WTC11 (cell line): ENCODE data around the gene DAO. TPM values are rescaled to one million over a fixed set of nuclear protein-coding genes. Genes with fewer than 3 reads are reported as not detected.

Experiments
- EMX1 ChIP-seq: fragments of 250-450 bp; sonication (Bioruptor Pico); IDR thresholded peaks from 2 replicates; pipeline ENCODE4 v1.8.0; 2021; ENCODE audit warnings: mild to moderate bottlenecking
- FOXK1 ChIP-seq: sonication (generic); formaldehyde crosslinking; IDR thresholded peaks from 2 replicates; pipeline ENCODE4 v1.8.0; 2022; ENCODE audit warnings: mild to moderate bottlenecking, moderate library complexity, missing genetic modification reagents
- IRF2 ChIP-seq: sonication (generic); formaldehyde crosslinking; IDR thresholded peaks from 2 replicates; pipeline ENCODE4 v1.8.0; 2022; ENCODE audit warnings: low read depth, missing genetic modification reagents, borderline replicate concordance
- NFE2L1 ChIP-seq: sonication (generic); formaldehyde crosslinking; IDR thresholded peaks from 2 replicates; pipeline ENCODE4 v1.8.1; 2023; ENCODE audit warnings: missing genetic modification reagents
- NR2C2 ChIP-seq: sonication (generic); formaldehyde crosslinking; IDR thresholded peaks from 2 replicates; pipeline ENCODE4 v1.8.0; 2022; ENCODE audit warnings: mild to moderate bottlenecking, missing genetic modification reagents
- SMAD3 ChIP-seq: sonication (generic); formaldehyde crosslinking; IDR thresholded peaks from 2 replicates; pipeline ENCODE4 v1.8.0; 2022; ENCODE audit warnings: missing genetic modification reagents, mild to moderate bottlenecking, borderline replicate concordance
- SP1 ChIP-seq: sonication (generic); formaldehyde crosslinking; conservative IDR thresholded peaks from 2 replicates; pipeline ENCODE4 v1.8.1; 2022; ENCODE audit warnings: missing genetic modification reagents
- TEAD4 ChIP-seq: sonication (generic); formaldehyde crosslinking; IDR thresholded peaks from 2 replicates; pipeline ENCODE4 v1.8.0; 2022; ENCODE audit warnings: mild to moderate bottlenecking, missing genetic modification reagents
- TP53 ChIP-seq: sonication (generic); formaldehyde crosslinking; IDR thresholded peaks from 2 replicates; pipeline ENCODE4 v1.8.1; 2023; ENCODE audit warnings: mild to moderate bottlenecking, missing genetic modification reagents
- ZNF138 ChIP-seq: sonication (generic); formaldehyde crosslinking; conservative IDR thresholded peaks from 2 replicates; pipeline ENCODE4 v1.8.1; 2022; ENCODE audit warnings: mild to moderate bottlenecking, moderate library complexity, missing genetic modification reagents
- ZNF416 ChIP-seq: fragments of 250-450 bp; sonication (Bioruptor Pico); IDR thresholded peaks from 2 replicates; pipeline ENCODE4 v1.9.0; 2021; ENCODE audit warnings: mild to moderate bottlenecking, inconsistent platforms
- total RNA-seq: library from RNA; stranded (reverse); gene quantifications from 3 replicates; pipeline ENCODE4 v1.2.3, GENCODE V29; 2021
- TF ChIP-seq, protein P1 (sequence below): sonication (generic); formaldehyde crosslinking; IDR thresholded peaks from 2 replicates; pipeline ENCODE4 v1.8.0; 2023; ENCODE audit warnings: missing genetic modification reagents, mild to moderate bottlenecking, borderline replicate concordance
- TF ChIP-seq, protein P2 (sequence below): sonication (generic); formaldehyde crosslinking; IDR thresholded peaks from 2 replicates; pipeline ENCODE4 v1.8.0; 2022; ENCODE audit warnings: mild to moderate bottlenecking, missing genetic modification reagents
- TF ChIP-seq, protein P3 (sequence below): fragments of 250-450 bp; sonication (Bioruptor Pico); IDR thresholded peaks from 2 replicates; pipeline ENCODE4 v1.9.0; 2021; ENCODE audit warnings: mild to moderate bottlenecking, borderline replicate concordance
- TF ChIP-seq, protein P4 (sequence below): sonication (generic); formaldehyde crosslinking; IDR thresholded peaks from 2 replicates; pipeline ENCODE4 v1.8.0; 2022; ENCODE audit warnings: mild to moderate bottlenecking, missing genetic modification reagents
- TF ChIP-seq, protein P5 (sequence below): fragments of 250-450 bp; sonication (Bioruptor Pico); IDR thresholded peaks from 2 replicates; pipeline ENCODE4 v1.9.0; 2021; ENCODE audit warnings: moderate library complexity, mild to moderate bottlenecking, inconsistent platforms, borderline replicate concordance
- TF ChIP-seq, protein P6 (sequence below): fragments of 250-450 bp; sonication (Bioruptor Pico); IDR thresholded peaks from 2 replicates; pipeline ENCODE4 v1.9.0; 2021; ENCODE audit warnings: mild to moderate bottlenecking

The DAO gene
- total RNA-seq, 1 experiment from 2014 or later: 0.17 TPM

DNA sequence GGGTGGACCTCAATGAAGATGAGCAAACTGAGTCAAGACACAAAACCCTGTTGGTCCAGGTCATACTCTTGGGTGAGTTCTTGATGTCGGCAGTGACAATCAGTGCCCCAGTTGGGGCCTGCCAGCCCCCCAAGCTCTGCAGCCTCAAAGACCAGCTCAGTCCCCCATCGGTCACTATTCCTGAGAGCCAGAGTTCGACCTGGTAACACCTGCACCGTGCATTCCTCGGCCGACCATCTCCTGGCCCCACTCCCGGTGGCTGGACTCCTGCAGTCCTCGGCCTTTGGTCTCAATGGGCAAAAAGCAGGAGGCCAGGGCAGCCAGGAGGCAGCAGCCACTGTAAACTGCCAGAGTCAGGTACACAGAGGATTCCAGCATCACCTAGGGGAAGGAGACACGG lies 32.5 kb downstream of the DAO start (continued):
- TF ChIP-seq, protein P1, sequence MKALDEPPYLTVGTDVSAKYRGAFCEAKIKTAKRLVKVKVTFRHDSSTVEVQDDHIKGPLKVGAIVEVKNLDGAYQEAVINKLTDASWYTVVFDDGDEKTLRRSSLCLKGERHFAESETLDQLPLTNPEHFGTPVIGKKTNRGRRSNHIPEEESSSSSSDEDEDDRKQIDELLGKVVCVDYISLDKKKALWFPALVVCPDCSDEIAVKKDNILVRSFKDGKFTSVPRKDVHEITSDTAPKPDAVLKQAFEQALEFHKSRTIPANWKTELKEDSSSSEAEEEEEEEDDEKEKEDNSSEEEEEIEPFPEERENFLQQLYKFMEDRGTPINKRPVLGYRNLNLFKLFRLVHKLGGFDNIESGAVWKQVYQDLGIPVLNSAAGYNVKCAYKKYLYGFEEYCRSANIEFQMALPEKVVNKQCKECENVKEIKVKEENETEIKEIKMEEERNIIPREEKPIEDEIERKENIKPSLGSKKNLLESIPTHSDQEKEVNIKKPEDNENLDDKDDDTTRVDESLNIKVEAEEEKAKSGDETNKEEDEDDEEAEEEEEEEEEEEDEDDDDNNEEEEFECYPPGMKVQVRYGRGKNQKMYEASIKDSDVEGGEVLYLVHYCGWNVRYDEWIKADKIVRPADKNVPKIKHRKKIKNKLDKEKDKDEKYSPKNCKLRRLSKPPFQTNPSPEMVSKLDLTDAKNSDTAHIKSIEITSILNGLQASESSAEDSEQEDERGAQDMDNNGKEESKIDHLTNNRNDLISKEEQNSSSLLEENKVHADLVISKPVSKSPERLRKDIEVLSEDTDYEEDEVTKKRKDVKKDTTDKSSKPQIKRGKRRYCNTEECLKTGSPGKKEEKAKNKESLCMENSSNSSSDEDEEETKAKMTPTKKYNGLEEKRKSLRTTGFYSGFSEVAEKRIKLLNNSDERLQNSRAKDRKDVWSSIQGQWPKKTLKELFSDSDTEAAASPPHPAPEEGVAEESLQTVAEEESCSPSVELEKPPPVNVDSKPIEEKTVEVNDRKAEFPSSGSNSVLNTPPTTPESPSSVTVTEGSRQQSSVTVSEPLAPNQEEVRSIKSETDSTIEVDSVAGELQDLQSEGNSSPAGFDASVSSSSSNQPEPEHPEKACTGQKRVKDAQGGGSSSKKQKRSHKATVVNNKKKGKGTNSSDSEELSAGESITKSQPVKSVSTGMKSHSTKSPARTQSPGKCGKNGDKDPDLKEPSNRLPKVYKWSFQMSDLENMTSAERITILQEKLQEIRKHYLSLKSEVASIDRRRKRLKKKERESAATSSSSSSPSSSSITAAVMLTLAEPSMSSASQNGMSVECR: no peak
- TF ChIP-seq, protein P2, sequence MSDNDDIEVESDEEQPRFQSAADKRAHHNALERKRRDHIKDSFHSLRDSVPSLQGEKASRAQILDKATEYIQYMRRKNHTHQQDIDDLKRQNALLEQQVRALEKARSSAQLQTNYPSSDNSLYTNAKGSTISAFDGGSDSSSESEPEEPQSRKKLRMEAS (CRISPR knock-in tag): no peak
- TF ChIP-seq ZNF416 (CRISPR knock-in tag) (no peak), SP1 (no peak), ZNF138 (CRISPR knock-in tag) (no peak), NFE2L1 (no peak), IRF2 (CRISPR knock-in tag) (no peak), TEAD4 (CRISPR knock-in tag) (no peak), SMAD3 (CRISPR knock-in tag) (no peak), NR2C2 (CRISPR knock-in tag) (no peak), EMX1 (CRISPR knock-in tag) (no peak), TP53 (CRISPR knock-in tag) (no peak), FOXK1 (CRISPR knock-in tag) (no peak)
- TF ChIP-seq, protein P3, sequence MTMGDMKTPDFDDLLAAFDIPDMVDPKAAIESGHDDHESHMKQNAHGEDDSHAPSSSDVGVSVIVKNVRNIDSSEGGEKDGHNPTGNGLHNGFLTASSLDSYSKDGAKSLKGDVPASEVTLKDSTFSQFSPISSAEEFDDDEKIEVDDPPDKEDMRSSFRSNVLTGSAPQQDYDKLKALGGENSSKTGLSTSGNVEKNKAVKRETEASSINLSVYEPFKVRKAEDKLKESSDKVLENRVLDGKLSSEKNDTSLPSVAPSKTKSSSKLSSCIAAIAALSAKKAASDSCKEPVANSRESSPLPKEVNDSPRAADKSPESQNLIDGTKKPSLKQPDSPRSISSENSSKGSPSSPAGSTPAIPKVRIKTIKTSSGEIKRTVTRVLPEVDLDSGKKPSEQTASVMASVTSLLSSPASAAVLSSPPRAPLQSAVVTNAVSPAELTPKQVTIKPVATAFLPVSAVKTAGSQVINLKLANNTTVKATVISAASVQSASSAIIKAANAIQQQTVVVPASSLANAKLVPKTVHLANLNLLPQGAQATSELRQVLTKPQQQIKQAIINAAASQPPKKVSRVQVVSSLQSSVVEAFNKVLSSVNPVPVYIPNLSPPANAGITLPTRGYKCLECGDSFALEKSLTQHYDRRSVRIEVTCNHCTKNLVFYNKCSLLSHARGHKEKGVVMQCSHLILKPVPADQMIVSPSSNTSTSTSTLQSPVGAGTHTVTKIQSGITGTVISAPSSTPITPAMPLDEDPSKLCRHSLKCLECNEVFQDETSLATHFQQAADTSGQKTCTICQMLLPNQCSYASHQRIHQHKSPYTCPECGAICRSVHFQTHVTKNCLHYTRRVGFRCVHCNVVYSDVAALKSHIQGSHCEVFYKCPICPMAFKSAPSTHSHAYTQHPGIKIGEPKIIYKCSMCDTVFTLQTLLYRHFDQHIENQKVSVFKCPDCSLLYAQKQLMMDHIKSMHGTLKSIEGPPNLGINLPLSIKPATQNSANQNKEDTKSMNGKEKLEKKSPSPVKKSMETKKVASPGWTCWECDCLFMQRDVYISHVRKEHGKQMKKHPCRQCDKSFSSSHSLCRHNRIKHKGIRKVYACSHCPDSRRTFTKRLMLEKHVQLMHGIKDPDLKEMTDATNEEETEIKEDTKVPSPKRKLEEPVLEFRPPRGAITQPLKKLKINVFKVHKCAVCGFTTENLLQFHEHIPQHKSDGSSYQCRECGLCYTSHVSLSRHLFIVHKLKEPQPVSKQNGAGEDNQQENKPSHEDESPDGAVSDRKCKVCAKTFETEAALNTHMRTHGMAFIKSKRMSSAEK (CRISPR knock-in tag): no peak
- TF ChIP-seq, protein P4, sequence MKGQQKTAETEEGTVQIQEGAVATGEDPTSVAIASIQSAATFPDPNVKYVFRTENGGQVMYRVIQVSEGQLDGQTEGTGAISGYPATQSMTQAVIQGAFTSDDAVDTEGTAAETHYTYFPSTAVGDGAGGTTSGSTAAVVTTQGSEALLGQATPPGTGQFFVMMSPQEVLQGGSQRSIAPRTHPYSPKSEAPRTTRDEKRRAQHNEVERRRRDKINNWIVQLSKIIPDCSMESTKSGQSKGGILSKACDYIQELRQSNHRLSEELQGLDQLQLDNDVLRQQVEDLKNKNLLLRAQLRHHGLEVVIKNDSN (CRISPR knock-in tag): no peak
- TF ChIP-seq, protein P5, sequence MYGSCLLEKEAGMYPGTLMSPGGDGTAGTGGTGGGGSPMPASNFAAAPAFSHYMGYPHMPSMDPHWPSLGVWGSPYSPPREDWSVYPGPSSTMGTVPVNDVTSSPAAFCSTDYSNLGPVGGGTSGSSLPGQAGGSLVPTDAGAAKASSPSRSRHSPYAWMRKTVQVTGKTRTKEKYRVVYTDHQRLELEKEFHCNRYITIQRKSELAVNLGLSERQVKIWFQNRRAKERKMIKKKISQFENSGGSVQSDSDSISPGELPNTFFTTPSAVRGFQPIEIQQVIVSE (CRISPR knock-in tag): no peak
- TF ChIP-seq, protein P6, sequence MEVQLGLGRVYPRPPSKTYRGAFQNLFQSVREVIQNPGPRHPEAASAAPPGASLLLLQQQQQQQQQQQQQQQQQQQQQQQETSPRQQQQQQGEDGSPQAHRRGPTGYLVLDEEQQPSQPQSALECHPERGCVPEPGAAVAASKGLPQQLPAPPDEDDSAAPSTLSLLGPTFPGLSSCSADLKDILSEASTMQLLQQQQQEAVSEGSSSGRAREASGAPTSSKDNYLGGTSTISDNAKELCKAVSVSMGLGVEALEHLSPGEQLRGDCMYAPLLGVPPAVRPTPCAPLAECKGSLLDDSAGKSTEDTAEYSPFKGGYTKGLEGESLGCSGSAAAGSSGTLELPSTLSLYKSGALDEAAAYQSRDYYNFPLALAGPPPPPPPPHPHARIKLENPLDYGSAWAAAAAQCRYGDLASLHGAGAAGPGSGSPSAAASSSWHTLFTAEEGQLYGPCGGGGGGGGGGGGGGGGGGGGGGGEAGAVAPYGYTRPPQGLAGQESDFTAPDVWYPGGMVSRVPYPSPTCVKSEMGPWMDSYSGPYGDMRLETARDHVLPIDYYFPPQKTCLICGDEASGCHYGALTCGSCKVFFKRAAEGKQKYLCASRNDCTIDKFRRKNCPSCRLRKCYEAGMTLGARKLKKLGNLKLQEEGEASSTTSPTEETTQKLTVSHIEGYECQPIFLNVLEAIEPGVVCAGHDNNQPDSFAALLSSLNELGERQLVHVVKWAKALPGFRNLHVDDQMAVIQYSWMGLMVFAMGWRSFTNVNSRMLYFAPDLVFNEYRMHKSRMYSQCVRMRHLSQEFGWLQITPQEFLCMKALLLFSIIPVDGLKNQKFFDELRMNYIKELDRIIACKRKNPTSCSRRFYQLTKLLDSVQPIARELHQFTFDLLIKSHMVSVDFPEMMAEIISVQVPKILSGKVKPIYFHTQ (CRISPR knock-in tag): no peak
